Skin epidermis (tissue), 12 donors: ENCODE measurements around the gene C2CD3.
A peak's percentile ranks its signal among the peaks of the same experiment; 100 is the strongest.

Experiments used
- H3K27ac ChIP-seq, 21 experiments: fragments of 200-600 bp; sonication (generic) in 11 of 21; one replicate each; pipeline ENCODE4 v1.5.0; 2020; ENCODE audit warnings: mild to moderate bottlenecking in 3 of 21, inconsistent platforms in 2 of 21, moderate library complexity in 2 of 21
- H3K4me3 ChIP-seq, 7 experiments: fragments of 200-600 bp; sonication (generic) in 2 of 7; one replicate each; pipeline ENCODE4 v1.5.0; 2020; ENCODE audit warnings: inconsistent platforms in 2 of 7, mild to moderate bottlenecking in 2 of 7, moderate library complexity in 1 of 7

Gene C2CD3

GRCh38 chr11:74024261-74025029 lies 146.4 kb downstream of the C2CD3 start:
- Histone ChIP-seq H3K27ac (peak overlapping the region in 4 of 21 experiments; percentile 0 to 77 (median 24)), H3K4me3 (no peak overlapping the region)

- Histone ChIP-seq H3K27ac (peak overlapping the region in 8 of 21 experiments; percentile 24 to 77 (median 54)), H3K4me3 (no peak overlapping the region)
Measured at GRCh38 chr11:74023276-74023675, 147.5 kb downstream of the C2CD3 start.

DNA sequence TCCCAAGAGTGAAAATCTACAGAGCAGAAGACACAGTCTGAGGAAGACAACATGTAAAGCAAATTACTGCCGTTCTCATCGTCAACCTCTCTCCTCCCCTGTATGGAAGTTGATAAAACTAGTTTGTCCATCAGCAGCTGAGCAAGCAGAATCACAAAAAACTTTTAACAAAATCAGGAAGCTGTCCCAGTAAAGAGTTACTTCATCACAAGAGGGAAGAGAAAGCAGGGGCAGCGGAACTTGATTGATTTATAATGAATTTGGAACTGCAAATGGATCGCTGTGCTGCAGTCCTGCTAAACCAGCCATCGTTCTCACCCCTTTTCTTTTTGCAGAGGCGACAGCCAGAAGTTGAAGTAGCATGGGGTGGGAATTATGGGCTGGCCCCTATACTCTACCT lies 148.3 kb downstream of the C2CD3 start:
- H3K27ac ChIP-seq = peak overlapping the region in 9 of 21 experiments; percentile 24 to 77 (median 49)
- no peak overlapping the region for H3K4me3 ChIP-seq

- peak overlapping the region in 5 of 21 experiments; percentile 2 to 75 (median 43) for H3K27ac ChIP-seq
- no peak overlapping the region for H3K4me3 ChIP-seq
Measured at GRCh38 chr11:74021998-74022397, 148.8 kb downstream of the C2CD3 start.

DNA sequence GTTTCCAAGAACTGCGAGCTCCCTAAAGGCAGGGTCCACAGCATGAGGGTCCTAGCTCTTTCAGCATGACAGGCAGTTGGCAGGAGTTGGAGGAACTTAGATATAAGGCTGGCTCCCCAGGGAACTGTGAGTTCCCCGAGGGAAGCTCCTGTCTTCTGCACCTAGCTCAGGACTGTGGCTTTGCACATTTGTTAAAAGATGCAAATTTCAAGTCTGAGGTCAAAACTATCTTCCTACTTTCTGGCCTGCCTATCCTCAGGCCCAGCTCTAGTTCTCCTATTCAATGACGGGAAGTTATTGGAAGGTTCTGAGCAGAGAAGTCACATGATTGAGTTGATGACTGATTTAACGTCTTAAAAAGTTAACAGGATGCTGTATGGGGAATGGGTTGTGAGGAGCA lies 150.3 kb downstream of the C2CD3 start:
- peak overlapping the region in 13 of 21 experiments; percentile 10 to 88 (median 72) for H3K27ac ChIP-seq

GRCh38 chr11:74019860-74020259 lies 150.9 kb downstream of the C2CD3 start:
- H3K27ac ChIP-seq = peak overlapping the region in 20 of 21 experiments; percentile 10 to 88 (median 60)
- H3K4me3 ChIP-seq = no peak overlapping the region

More for the DNA sequence above, 150.3 kb downstream of the C2CD3 start:
- no peak overlapping the region for H3K4me3 ChIP-seq

DNA sequence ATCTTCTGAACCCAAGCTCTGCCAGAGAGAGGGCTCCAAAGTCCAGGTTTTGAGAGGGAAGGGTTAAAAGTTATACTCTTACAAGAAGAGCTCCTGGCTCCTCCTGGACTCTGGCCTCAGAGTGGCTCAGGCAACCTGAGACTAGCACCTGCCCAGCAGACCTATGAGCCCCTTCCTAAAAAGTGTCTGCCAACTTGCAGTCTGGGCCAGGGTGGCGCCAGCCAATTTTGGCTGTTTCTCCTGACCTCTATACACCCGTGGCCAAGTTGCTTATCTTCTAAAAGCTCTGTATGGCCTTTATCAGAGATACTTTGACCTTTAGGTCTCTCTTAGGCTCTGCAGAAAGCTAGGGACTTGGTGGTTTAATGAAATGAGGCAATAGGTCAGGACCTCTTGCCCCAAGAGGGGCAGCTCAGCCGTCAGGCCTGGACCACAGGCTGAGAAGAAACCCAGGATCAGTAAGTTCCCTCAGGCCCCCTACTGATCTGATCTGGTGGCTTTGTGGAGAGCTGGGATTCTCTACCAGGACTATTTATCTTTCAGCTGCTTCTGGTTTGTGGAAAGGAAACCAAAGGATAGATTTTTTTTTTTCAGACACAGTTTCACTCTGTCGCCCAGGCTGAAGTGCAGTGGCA lies 151.6 kb downstream of the C2CD3 start:
- no peak overlapping the region for H3K4me3 ChIP-seq
- H3K27ac ChIP-seq = peak overlapping the region in 20 of 21 experiments; percentile 10 to 88 (median 61)

DNA sequence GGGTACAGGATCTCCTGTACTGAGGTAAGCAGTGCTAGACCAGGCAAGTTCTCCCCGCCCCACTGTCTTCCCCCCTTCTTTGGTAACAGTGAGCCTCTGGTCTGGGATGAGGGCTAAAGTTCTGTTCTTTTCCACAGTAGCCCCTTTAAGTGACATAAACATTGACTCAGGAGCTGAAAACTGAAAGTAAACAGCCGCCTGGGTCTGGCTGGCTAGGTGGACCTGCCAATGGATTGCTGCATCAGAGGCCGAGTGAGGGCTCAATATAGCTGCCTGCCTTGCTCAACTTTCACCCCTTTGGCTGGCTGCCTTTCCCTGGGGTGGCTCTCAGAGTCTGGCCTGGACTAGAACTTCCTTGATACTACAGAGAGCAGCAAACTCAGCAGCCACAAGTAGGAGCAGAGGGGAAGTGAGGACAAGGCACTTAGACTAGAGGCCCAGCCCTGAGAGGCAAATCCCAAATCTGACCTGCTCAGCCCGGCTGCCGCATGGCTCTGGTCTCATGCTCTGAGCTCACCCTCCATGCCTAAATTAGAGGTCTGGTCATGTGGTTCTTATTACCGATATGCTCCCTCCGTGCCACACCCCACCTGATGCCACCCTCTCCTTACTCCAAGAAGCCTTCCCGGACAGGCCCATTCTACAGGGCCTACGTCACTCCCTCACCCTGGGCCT lies 152.3 kb downstream of the C2CD3 start:
- Histone ChIP-seq H3K27ac (peak overlapping the region in 20 of 21 experiments; percentile 10 to 88 (median 61)), H3K4me3 (no peak overlapping the region)

DNA sequence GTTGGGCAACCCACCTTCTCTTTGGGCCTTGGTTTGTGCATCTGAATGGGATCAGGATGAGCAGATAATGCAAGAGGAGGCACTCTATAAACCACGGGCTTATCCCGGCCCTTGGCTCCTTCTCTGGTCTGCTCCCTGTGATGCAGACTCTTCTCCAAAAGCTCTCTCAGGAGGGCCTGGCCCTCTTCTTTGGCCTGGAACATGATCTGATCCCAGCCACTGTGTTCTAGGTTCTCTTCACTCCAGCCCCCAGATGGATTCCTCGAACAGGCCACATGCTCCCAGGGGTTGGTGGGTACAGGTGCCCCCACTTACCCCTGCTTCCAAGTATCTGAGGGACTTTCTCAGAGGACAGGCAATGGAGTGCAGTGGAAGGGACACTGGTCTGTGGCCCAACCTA lies 153.2 kb downstream of the C2CD3 start:
- H3K4me3 ChIP-seq = no peak overlapping the region
- H3K27ac ChIP-seq = peak overlapping the region in 8 of 21 experiments; percentile 6 to 88 (median 73)

DNA sequence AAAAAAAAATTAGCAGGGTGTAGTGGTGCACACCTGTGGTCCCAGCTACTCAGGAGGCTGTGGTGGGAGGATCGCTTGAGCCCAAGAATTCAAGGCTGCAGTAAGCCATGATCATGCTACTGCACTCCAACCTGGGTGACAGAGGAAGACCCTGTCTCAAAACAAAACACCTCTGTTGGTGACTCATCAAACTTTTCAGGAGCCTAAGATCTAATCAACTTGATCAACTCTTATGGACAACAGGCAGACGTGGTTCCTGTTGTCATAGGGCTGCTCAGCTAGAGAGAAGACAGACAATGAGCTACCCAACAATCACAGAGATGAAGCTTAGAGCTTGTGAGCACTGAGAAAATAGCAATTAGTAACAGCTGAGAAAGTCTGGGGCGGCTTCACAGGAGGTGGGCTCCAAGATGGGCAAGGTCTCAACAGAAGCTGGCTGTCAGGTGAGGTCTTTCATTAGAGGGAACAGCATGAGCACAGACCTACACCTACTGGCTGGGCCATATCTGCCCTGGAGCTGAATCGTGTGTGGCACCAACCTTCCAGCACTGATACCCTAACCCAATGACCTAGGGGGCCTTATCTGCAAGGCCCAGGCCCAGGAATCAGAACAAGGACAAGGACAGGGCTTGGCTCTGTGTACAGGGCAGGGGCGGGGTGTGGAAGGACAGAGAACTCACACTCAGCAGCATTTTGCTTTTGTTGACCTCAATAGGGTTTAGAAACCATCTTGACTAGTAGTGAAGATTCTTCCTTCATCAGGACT lies 154.7 kb downstream of the C2CD3 start:
- H3K27ac ChIP-seq = peak overlapping the region in 2 of 21 experiments; percentile 9 to 88
- no peak overlapping the region for H3K4me3 ChIP-seq

DNA sequence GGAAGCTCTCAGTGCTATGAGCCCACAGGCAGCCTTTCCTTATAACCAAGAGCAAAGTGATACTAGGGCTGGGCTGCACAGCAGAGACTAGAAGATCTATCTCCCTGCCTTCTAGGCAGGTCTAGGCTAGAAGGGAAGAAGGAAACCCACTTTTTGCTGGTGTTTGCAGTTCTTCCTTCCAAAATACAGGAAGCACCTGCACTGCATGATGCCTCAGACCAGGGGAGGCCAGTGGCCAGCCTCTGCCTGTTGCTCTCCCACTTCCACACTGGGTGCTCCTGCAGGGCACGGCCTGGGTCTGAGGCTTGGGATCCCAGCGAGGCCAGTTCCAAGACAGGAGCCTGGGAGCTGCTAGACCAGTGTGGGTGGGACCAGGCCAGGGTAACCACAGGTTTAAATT lies 155.9 kb downstream of the C2CD3 start:
- H3K4me3 ChIP-seq = no peak overlapping the region
- H3K27ac ChIP-seq = peak overlapping the region in 4 of 21 experiments; percentile 9 to 47 (median 28)

DNA sequence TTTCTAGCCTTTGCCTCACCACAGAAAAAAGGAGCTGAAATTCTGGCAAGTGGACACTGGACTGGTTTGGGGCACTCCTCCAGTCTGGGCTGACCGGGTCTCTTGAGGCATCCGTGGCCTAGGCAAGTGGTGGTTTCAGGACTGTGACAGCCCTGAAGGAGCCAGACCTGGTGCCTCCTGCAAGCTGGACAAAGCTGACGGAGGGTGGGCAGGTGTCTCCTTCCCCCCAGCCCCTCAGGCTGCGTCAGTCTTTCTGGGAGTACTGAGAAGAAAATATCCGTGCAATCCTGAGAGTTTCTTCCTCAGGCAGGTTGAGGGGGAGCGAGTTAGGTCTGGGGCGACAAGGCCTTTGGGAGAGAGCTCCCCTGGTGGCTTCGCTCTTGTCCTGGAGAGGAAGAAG lies 157.7 kb downstream of the C2CD3 start:
- H3K4me3 ChIP-seq = no peak overlapping the region
- H3K27ac ChIP-seq = peak overlapping the region in 2 of 21 experiments; percentile 6 to 58

DNA sequence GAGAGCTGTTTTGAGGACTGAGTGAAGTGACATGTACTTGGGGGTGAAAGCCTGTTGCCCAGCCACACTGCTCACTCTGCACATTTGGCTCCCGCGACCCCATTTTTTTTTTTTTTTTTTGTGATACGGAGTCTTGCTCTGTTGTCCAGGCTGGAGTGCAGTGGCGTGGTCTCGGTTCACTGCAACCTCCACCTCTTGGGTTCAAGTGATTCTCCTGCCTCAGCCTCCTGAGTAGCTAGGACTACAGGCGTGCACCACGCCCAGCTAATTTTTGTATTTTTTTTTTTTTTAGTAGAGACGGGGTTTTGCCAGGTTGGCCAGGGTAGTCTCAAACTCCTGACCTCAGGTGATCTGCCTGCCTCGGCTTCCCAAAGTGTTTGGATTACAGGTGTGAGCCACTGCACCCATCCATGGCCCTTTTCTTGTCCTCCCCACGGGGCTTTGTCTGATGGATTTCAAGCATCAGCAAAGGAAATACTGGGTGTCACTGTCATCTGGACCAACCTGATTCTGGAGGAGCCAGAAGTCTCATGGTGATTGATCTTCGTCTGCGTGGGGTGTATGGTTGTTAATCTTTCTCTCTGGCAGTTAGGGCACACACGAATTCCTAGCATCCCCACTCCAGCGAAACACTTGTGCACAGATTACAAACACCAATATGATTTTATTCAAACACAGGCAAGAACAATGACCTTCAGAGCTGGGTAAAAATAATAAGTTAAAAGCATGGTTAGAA lies 158.6 kb downstream of the C2CD3 start:
- peak overlapping the region in 5 of 21 experiments; percentile 0 to 76 (median 58) for H3K27ac ChIP-seq
- no peak overlapping the region for H3K4me3 ChIP-seq

GRCh38 chr11:74011360-74012073 lies 159.3 kb downstream of the C2CD3 start:
- H3K27ac ChIP-seq = peak overlapping the region in 6 of 21 experiments; percentile 11 to 76 (median 56)
- no peak overlapping the region for H3K4me3 ChIP-seq

DNA sequence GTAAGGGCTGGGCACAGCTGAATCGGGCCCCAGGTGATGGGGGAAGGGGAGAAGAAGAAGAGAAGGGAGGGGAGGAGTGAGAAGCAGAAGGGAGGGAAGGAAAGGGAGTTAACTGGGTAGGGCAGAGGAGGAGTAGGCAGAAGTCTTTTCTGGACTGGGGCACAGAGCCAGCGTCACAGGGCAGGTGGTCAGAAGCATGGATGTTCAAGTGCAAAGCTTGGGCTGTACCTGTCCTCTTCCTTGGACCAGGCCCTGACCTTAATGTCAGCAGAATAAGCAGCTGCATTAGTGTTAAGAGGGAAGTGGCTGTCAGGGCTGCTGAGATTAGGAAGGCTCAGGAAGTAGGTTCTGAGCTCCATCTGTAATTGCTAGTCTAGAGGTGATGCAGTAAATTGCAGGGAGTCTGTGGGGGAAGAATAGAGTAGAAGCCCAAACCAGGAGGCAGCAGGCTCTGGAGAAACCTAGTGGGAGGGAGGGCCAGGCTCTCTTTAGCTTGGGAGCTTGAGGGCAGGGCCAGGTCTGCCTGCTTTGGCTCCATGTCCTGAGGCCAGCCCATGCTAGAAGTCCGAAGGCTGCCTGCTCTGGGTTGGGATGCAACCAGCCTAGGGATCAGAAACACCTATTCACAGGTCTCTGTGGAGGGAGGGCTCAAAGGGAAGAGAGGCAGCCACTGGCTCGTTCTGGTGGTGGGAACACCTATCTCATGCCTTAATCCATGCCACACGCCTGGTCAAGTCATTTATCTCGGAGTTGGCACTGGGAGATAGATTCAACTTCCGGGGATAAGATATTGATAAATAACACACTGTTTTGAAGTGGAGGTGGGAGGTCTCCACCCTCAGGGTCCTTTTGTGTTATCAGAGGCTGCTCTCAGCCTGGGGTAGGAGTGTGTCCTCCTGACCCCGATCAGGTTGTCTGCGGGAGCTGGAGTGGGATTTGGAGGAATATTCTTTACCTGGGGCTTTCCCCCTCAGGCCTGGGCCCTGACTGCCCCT lies 160.2 kb downstream of the C2CD3 start:
- H3K27ac ChIP-seq = peak overlapping the region in 4 of 21 experiments; percentile 55 to 76 (median 58)

DNA sequence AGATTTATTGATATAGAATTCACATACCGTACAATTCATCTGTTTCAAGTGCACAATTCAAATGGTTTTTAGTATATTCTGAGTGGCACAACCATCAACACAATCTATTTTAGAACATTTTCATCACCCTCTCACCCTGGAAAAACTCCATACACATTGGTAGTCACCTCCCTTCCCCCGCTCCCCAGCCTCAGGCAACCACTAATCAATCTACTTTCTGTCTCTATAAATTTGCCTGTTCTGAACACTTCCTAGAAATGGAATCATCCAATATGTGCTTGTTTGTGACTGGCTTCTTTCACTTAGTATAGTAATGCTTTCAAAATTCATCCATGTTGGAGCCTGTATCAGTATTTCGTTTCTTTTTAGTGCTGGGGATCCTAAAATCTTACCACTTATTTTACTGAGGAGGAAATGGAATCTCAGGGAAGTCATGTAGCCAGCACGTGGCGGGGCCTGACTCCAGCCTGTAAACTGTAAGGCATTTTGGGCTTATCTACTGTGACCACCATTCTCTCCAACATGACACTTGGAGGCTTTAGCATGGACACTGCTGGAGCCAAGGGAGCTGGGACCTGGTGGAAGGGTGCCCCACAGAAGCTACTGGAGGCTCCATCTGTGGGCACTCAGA lies 161.0 kb downstream of the C2CD3 start:
- Histone ChIP-seq H3K4me3 (no peak overlapping the region), H3K27ac (peak overlapping the region in 1 of 21 experiments; percentile 58)

More for the DNA sequence above, 160.2 kb downstream of the C2CD3 start:
- no peak overlapping the region for H3K4me3 ChIP-seq

- Histone ChIP-seq H3K4me3 (no peak overlapping the region), H3K27ac (peak overlapping the region in 2 of 21 experiments; percentile 44 to 55)
Measured at GRCh38 chr11:74009230-74009547, 161.6 kb downstream of the C2CD3 start.
